A549 (cell line): ENCODE data around the gene EP400.

Experiments used
- CTCF ChIP-seq: fragments of >200 bp; sonication (Bioruptor Twin); formaldehyde crosslinking; IDR thresholded peaks from 3 replicates; pipeline ENCODE4 v1.5.1; 2016
- EP300 ChIP-seq, 2 experiments: fragments of >200 bp; sonication (Bioruptor Twin); formaldehyde crosslinking; IDR thresholded peaks; 2 replicates in 1 of 2; 3 replicates in 1 of 2; pipeline ENCODE4 v1.6.1; 2016 to 2017
- JUN ChIP-seq, 2 experiments: fragments of >200 bp; sonication (Bioruptor Twin); formaldehyde crosslinking; IDR thresholded peaks; 2 replicates in 1 of 2; 3 replicates in 1 of 2; pipeline ENCODE4 v1.6.1; 2016 to 2017
- POLR2A ChIP-seq: IDR thresholded peaks from 2 replicates; pipeline ENCODE4 v1.6.1; 2012; ENCODE audit warnings: mild to moderate bottlenecking, low read length
- RAD21 ChIP-seq, 2 experiments: fragments of >200 bp in 1 of 2; sonication (Bioruptor Twin) in 1 of 2; formaldehyde crosslinking in 1 of 2; IDR thresholded peaks in 1 of 2; conservative IDR thresholded peaks in 1 of 2; 2 replicates in 1 of 2; 3 replicates in 1 of 2; pipeline ENCODE4 v1.6.1; 2012 to 2018; ENCODE audit warnings: inconsistent platforms in 1 of 2
- RARB ChIP-seq: fragments of 250-450 bp; sonication (Bioruptor Pico); IDR thresholded peaks from 2 replicates; pipeline ENCODE4 v1.8.0; 2021; ENCODE audit warnings: mild to moderate bottlenecking, moderate library complexity
- RNF2 ChIP-seq: fragments of 200-600 bp; sonication (generic); IDR thresholded peaks from 2 replicates; pipeline ENCODE4 v1.6.1; 2016; ENCODE audit warnings: low read depth, mild to moderate bottlenecking, antibody characterized with exemption, moderate library complexity, borderline replicate concordance
- SMC3 ChIP-seq: fragments of >200 bp; sonication (Bioruptor Twin); formaldehyde crosslinking; IDR thresholded peaks from 3 replicates; pipeline ENCODE4 v1.6.1; 2018; ENCODE audit warnings: inconsistent platforms
- TF ChIP-seq, protein P1 (sequence below): IDR thresholded peaks from 2 replicates; pipeline ENCODE4 v1.6.1; 2012
- TF ChIP-seq, protein P2 (sequence below): fragments of 450-650 bp; IDR thresholded peaks from 2 replicates; pipeline ENCODE4 v1.6.1; 2014; ENCODE audit warnings: antibody characterized with exemption
- TF ChIP-seq, protein P3 (sequence below): fragments of 150-350 bp; IDR thresholded peaks from 2 replicates; pipeline ENCODE4 v1.6.1; 2014; ENCODE audit warnings: low read depth, mild to moderate bottlenecking, low read length

GRCh38 chr12:131900397-131900796 is 49.3 kb upstream of the EP400 start:
- TF ChIP-seq RAD21 (conservative IDR thresholded peaks at IDR 0.05 in 1 of 2, IDR thresholded peaks at IDR 0.05 in 1 of 2) (no peak), EP300 (IDR thresholded peaks at IDR 0.05) (no peak), POLR2A (no peak), CTCF (no peak), JUN (IDR thresholded peaks at IDR 0.05) (no peak), SMC3 (no peak), RNF2 (no peak), RARB (CRISPR knock-in tag) (no peak)
- TF ChIP-seq, protein P1, sequence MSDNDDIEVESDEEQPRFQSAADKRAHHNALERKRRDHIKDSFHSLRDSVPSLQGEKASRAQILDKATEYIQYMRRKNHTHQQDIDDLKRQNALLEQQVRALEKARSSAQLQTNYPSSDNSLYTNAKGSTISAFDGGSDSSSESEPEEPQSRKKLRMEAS = no peak
- TF ChIP-seq, protein P2, sequence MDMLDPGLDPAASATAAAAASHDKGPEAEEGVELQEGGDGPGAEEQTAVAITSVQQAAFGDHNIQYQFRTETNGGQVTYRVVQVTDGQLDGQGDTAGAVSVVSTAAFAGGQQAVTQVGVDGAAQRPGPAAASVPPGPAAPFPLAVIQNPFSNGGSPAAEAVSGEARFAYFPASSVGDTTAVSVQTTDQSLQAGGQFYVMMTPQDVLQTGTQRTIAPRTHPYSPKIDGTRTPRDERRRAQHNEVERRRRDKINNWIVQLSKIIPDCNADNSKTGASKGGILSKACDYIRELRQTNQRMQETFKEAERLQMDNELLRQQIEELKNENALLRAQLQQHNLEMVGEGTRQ = no peak
- TF ChIP-seq, protein P3, sequence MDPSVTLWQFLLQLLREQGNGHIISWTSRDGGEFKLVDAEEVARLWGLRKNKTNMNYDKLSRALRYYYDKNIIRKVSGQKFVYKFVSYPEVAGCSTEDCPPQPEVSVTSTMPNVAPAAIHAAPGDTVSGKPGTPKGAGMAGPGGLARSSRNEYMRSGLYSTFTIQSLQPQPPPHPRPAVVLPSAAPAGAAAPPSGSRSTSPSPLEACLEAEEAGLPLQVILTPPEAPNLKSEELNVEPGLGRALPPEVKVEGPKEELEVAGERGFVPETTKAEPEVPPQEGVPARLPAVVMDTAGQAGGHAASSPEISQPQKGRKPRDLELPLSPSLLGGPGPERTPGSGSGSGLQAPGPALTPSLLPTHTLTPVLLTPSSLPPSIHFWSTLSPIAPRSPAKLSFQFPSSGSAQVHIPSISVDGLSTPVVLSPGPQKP = no peak
